Brain microvascular endothelial cell (primary cell): ENCODE data around the gene SNTG2.
"Not testable (repeated sequence)": the region's sequence is repeated elsewhere in the genome, so short reads cannot be mapped to it uniquely, and the experiment has no call there.

Experiments used
- DNase-seq: peaks from one replicate; pipeline ENCODE4 v3.0.0-alpha.2; 2020
- H3K27ac ChIP-seq: fragments of 250-450 bp; sonication (Bioruptor Pico); 2 replicates; pipeline ENCODE4 v1.5.1; 2020; ENCODE audit warnings: mild to moderate bottlenecking, moderate library complexity
- H3K27me3 ChIP-seq: fragments of 250-450 bp; sonication (Bioruptor Pico); replicated peaks from 2 replicates; pipeline ENCODE4 v1.5.1; 2020; ENCODE audit warnings: mild to moderate bottlenecking
- H3K36me3 ChIP-seq: fragments of 250-450 bp; sonication (Bioruptor Pico); replicated peaks from 2 replicates; pipeline ENCODE4 v1.5.1; 2020; ENCODE audit warnings: mild to moderate bottlenecking
- H3K4me3 ChIP-seq: 2 replicates; pipeline ENCODE4 v1.5.1; 2011; ENCODE audit warnings: low read depth, mild to moderate bottlenecking, control low read depth, low read length, moderate library complexity
- in situ Hi-C: cut with HindIII; loops from 2 replicates; pipeline ENCODE4 v1.10.0; 2017; ENCODE audit warnings: low sequenced_read_pairs, low pct_ligation_motif_present
- TF ChIP-seq, protein P1 (sequence below): IDR thresholded peaks from 2 replicates; pipeline ENCODE4 v1.5.1; 2011; ENCODE audit warnings: low read depth, mild to moderate bottlenecking, moderate library complexity, low read length, control low read depth, inconsistent platforms; ENCODE audit errors: missing control alignments

The SNTG2 gene

DNA sequence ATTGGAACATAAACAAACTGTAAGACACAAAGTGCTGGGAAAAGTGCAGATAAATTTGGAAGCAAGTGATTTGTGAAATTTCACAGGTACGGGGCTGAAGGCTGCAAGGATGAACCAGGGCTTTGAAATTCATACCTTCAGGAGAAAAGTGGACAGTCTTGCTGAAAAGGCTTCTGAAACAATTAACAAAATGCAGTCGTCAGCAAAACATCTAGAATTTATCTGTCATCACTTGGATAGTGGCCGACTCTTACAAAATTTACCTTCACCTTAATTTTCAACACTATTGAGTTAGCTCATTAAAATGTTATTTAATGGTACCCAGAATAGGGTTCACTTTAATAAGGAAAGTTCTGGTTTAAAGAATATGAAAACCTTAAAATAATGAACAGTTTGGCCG is 138.3 kb downstream of the SNTG2 start:
- no peak for DNase-seq
- TF ChIP-seq, protein P1, sequence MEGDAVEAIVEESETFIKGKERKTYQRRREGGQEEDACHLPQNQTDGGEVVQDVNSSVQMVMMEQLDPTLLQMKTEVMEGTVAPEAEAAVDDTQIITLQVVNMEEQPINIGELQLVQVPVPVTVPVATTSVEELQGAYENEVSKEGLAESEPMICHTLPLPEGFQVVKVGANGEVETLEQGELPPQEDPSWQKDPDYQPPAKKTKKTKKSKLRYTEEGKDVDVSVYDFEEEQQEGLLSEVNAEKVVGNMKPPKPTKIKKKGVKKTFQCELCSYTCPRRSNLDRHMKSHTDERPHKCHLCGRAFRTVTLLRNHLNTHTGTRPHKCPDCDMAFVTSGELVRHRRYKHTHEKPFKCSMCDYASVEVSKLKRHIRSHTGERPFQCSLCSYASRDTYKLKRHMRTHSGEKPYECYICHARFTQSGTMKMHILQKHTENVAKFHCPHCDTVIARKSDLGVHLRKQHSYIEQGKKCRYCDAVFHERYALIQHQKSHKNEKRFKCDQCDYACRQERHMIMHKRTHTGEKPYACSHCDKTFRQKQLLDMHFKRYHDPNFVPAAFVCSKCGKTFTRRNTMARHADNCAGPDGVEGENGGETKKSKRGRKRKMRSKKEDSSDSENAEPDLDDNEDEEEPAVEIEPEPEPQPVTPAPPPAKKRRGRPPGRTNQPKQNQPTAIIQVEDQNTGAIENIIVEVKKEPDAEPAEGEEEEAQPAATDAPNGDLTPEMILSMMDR = no peak
- no peaks in the 10 kb centered on the region for H3K36me3 ChIP-seq
- no peaks in the 10 kb centered on the region for H3K27me3 ChIP-seq
- in situ Hi-C loops = no loop called here
- H3K4me3 ChIP-seq = no peak overlapping the region
- no peak overlapping the region for H3K27ac ChIP-seq

- in situ Hi-C loops = no loop called here
- DNase-seq = no peak
- no peak overlapping the region for H3K4me3 ChIP-seq
- no peaks in the 10 kb centered on the region for H3K27me3 ChIP-seq
- TF ChIP-seq, protein P1 = no peak
- no peaks in the 10 kb centered on the region for H3K36me3 ChIP-seq
- no peak overlapping the region for H3K27ac ChIP-seq
Measured at GRCh38 chr2:1091895-1092585, 141.4 kb downstream of the SNTG2 start.

GRCh38 chr2:1093668-1094067 is 143.0 kb downstream of the SNTG2 start:
- DNase-seq, H3K27me3 ChIP-seq, in situ Hi-C loops, H3K4me3 ChIP-seq, H3K36me3 ChIP-seq, H3K27ac ChIP-seq: not testable (repeated sequence)

DNA sequence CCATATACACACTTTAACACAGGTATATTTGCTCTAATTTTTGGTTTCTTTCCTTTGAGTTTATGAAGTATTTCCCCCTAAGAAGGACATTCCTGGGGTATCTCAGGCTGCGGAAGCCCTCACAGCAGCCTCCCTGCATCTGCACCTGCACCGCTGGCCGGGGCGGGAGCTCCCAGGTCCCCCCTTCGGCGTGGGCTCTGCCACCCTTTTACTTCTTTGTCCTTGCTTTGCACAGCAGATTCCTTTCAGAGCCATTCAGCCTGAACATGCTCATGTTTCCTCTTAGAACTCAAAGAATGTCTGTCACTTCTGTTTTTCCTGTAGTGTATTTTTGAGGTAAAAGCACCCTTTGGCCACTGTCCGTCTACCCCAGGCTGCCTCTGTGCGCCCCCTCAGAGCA is 146.5 kb downstream of the SNTG2 start:
- no peak for DNase-seq
- in situ Hi-C loops = no loop called here
- no peak overlapping the region for H3K4me3 ChIP-seq
- no peak overlapping the region for H3K27ac ChIP-seq
- no peaks in the 10 kb centered on the region for H3K27me3 ChIP-seq
- H3K36me3 ChIP-seq = no peaks in the 10 kb centered on the region
- TF ChIP-seq, protein P1 = no peak

- Histone ChIP-seq H3K27me3 (no peaks in the 10 kb centered on the region), H3K4me3 (no peak overlapping the region), H3K36me3 (no peaks in the 10 kb centered on the region), H3K27ac (no peak overlapping the region)
- in situ Hi-C loops = no loop called here
- TF ChIP-seq, protein P1 = no peak
- DNase-seq = no peak
Measured at GRCh38 chr2:1099418-1099817, 148.8 kb downstream of the SNTG2 start.

GRCh38 chr2:1101011-1101782 is 150.5 kb downstream of the SNTG2 start:
- Histone ChIP-seq H3K36me3 (no peaks in the 10 kb centered on the region), H3K27ac (no peak overlapping the region), H3K4me3 (no peak overlapping the region), H3K27me3 (no peaks in the 10 kb centered on the region)
- no peak for DNase-seq
- in situ Hi-C loops = no loop called here
- TF ChIP-seq, protein P1 = no peak
